Right atrium auricular region (tissue), 2 donors: ENCODE measurements around the gene DUS1L. TPM values are rescaled to one million over a fixed set of nuclear protein-coding genes. Genes with fewer than 3 reads are reported as not detected.

Source experiments
- DNase-seq: peaks from one replicate; pipeline ENCODE4 v3.0.0-alpha.2; 2019; ENCODE audit warnings: low spot score
- H3K27ac ChIP-seq, 2 donors: fragments of 200-600 bp; sonication (generic); 1 replicate in 1 of 2; 2 replicates in 1 of 2; pipeline ENCODE4 v1.5.1; 2016 to 2019
- H3K27me3 ChIP-seq, 2 donors: fragments of 200-600 bp; sonication (generic); one replicate each; pipeline versions ENCODE4 v1.5.1 to v1.6.0; 2017 to 2019
- H3K36me3 ChIP-seq: fragments of 200-600 bp; sonication (generic); one replicate; pipeline ENCODE4 v1.5.1; 2016
- H3K4me1 ChIP-seq, 2 donors: fragments of 200-600 bp; sonication (generic); one replicate each; pipeline versions ENCODE4 v1.5.1 to v1.6.0; 2017 to 2019
- H3K4me3 ChIP-seq, 2 donors: fragments of 200-600 bp; sonication (generic); 1 replicate in 1 of 2; 2 replicates in 1 of 2; pipeline ENCODE4 v1.5.1; 2017 to 2019; ENCODE audit warnings: mild to moderate bottlenecking in 1 of 2, moderate library complexity in 1 of 2
- H3K9me3 ChIP-seq, 2 donors: fragments of 200-600 bp; sonication (generic); one replicate each; pipeline ENCODE4 v1.5.1; 2019
- CTCF ChIP-seq, 2 donors: fragments of 200-600 bp; sonication (generic); IDR thresholded peaks; one replicate each; pipeline ENCODE4 v1.5.1; 2019; ENCODE audit warnings: antibody characterized with exemption in 2 of 2
- total RNA-seq, 2 donors: library from RNA; depleted of rRNA; stranded (reverse); fragments of >200 nt; gene quantifications; one replicate each; pipeline ENCODE4 v1.1.0, GENCODE V29; 2016

The DUS1L gene
- total RNA-seq, 2 donors from 2014 or later = 33.3 to 45.7 TPM

GRCh38 chr17:82028966-82029365 lies 36.6 kb downstream of the DUS1L start:
- Histone ChIP-seq H3K36me3 (no peaks in the 10 kb centered on the region), H3K9me3 (no peaks in the 10 kb centered on the region), H3K4me1 (peaks cover 0 to 29% of the 10 kb centered on the region in 2 donors), H3K27me3 (no peaks in the 10 kb centered on the region), H3K27ac (no peak overlapping the region), H3K4me3 (no peak overlapping the region)
- no peak for DNase-seq
- TF ChIP-seq CTCF (IDR thresholded peaks at IDR 0.05) = no peak

GRCh38 chr17:82028246-82028645 lies 37.4 kb downstream of the DUS1L start:
- DNase-seq = no peak
- no peak for TF ChIP-seq CTCF (IDR thresholded peaks at IDR 0.05)
- Histone ChIP-seq H3K4me3 (no peak overlapping the region), H3K27me3 (no peaks in the 10 kb centered on the region), H3K9me3 (no peaks in the 10 kb centered on the region), H3K27ac (no peak overlapping the region), H3K36me3 (no peaks in the 10 kb centered on the region), H3K4me1 (peaks cover 0 to 35% of the 10 kb centered on the region in 2 donors)

GRCh38 chr17:82025401-82026107 lies 40.0 kb downstream of the DUS1L start:
- TF ChIP-seq CTCF (IDR thresholded peaks at IDR 0.05) = no peak

GRCh38 chr17:82024859-82025258 lies 40.7 kb downstream of the DUS1L start:
- H3K27ac ChIP-seq = no peak overlapping the region
- no peak overlapping the region for H3K4me3 ChIP-seq

More at GRCh38 chr17:82025401-82026107, 40.0 kb downstream of the DUS1L start:
- Histone ChIP-seq H3K4me3 (no peak overlapping the region), H3K27me3 (no peaks in the 10 kb centered on the region), H3K36me3 (no peaks in the 10 kb centered on the region), H3K4me1 (peaks cover 0 to 36% of the 10 kb centered on the region in 2 donors), H3K9me3 (no peaks in the 10 kb centered on the region), H3K27ac (no peak overlapping the region)
- no peak for DNase-seq

GRCh38 chr17:82023447-82024241 lies 42.0 kb downstream of the DUS1L start:
- DNase-seq = no peak
- Histone ChIP-seq H3K27ac (no peak overlapping the region), H3K36me3 (peaks cover 5% of the 10 kb centered on the region), H3K9me3 (no peaks in the 10 kb centered on the region), H3K4me3 (peak overlapping the region; percentile 54 to 73), H3K27me3 (no peaks in the 10 kb centered on the region), H3K4me1 (peaks cover 0 to 28% of the 10 kb centered on the region in 2 donors)
- TF ChIP-seq CTCF (IDR thresholded peaks at IDR 0.05) = no peak

More at GRCh38 chr17:82024859-82025258, 40.7 kb downstream of the DUS1L start:
- no peak for TF ChIP-seq CTCF (IDR thresholded peaks at IDR 0.05)
- Histone ChIP-seq H3K4me1 (peaks cover 0 to 29% of the 10 kb centered on the region in 2 donors), H3K36me3 (no peaks in the 10 kb centered on the region), H3K9me3 (no peaks in the 10 kb centered on the region), H3K27me3 (no peaks in the 10 kb centered on the region)
- no peak for DNase-seq
